Karpas-422 (cell line): ENCODE results near the gene STK40. TPM values are rescaled to one million over a fixed set of nuclear protein-coding genes. Genes with fewer than 3 reads are reported as not detected.

ENCODE experiments used
- DNase-seq: peaks from one replicate; pipeline ENCODE4 v3.0.0-alpha.2; 2015
- H2AFZ ChIP-seq: fragments of 200-600 bp; sonication (generic); 2 replicates; pipeline ENCODE4 v1.6.1; 2014; ENCODE audit warnings: antibody characterized with exemption, low read length, mixed read lengths
- H3K27ac ChIP-seq: fragments of 200-600 bp; sonication (generic); 2 replicates; pipeline ENCODE4 v1.5.1; 2014; ENCODE audit warnings: mild to moderate bottlenecking, low read length, moderate library complexity
- H3K27me3 ChIP-seq: fragments of 200-600 bp; sonication (generic); 2 replicates; pipeline ENCODE4 v1.6.1; 2014; ENCODE audit warnings: low read length, mixed read lengths
- H3K36me3 ChIP-seq: fragments of 200-600 bp; sonication (generic); 2 replicates; pipeline ENCODE4 v1.6.1; 2014; ENCODE audit warnings: low read length, mixed read lengths; ENCODE audit not compliant: insufficient read depth
- H3K4me1 ChIP-seq: fragments of 200-600 bp; sonication (generic); 2 replicates; pipeline ENCODE4 v1.6.1; 2014; ENCODE audit warnings: mild to moderate bottlenecking, low read length, mixed read lengths
- H3K4me2 ChIP-seq: fragments of 200-600 bp; sonication (generic); 2 replicates; pipeline ENCODE4 v1.6.1; 2014; ENCODE audit warnings: low read length, low read depth, mild to moderate bottlenecking; ENCODE audit not compliant: poor library complexity, severe bottlenecking
- H3K4me3 ChIP-seq: fragments of 200-600 bp; sonication (generic); 2 replicates; pipeline ENCODE4 v1.5.1; 2014; ENCODE audit warnings: mild to moderate bottlenecking, antibody characterized with exemption, low read length, mixed read lengths
- H3K79me2 ChIP-seq: fragments of 200-600 bp; sonication (generic); 2 replicates; pipeline ENCODE4 v1.6.1; 2014; ENCODE audit warnings: mild to moderate bottlenecking, low read length, mixed read lengths
- H3K9ac ChIP-seq: fragments of 200-600 bp; sonication (generic); 2 replicates; pipeline ENCODE4 v1.6.0; 2014; ENCODE audit warnings: low read length
- H3K9me2 ChIP-seq: fragments of 200-600 bp; sonication (generic), shearing (Covaris generic); replicated peaks from 2 replicates; pipeline ENCODE4 v1.6.0; 2014; ENCODE audit warnings: mild to moderate bottlenecking, low read length, moderate library complexity; ENCODE audit not compliant: insufficient read depth
- H3K9me3 ChIP-seq: fragments of 300-700, 200-600 bp; sonication (generic); 2 replicates; pipeline ENCODE4 v1.6.1; 2014; ENCODE audit warnings: low read length, mixed read lengths
- H4K20me1 ChIP-seq: fragments of 200-600 bp; sonication (generic); 2 replicates; pipeline ENCODE4 v1.6.1; 2014; ENCODE audit warnings: mild to moderate bottlenecking, antibody characterized with exemption, low read length, low read depth; ENCODE audit not compliant: insufficient read depth
- total RNA-seq: library from RNA; depleted of rRNA; stranded (reverse); fragments of >200 nt; shearing (Covaris generic); gene quantifications from 2 replicates; pipeline ENCODE4 v1.2.3, GENCODE V29; 2014; ENCODE audit warnings: low replicate concordance

STK40 gene
- total RNA-seq, 1 experiment from 2014 or later = 27.0 TPM

DNA sequence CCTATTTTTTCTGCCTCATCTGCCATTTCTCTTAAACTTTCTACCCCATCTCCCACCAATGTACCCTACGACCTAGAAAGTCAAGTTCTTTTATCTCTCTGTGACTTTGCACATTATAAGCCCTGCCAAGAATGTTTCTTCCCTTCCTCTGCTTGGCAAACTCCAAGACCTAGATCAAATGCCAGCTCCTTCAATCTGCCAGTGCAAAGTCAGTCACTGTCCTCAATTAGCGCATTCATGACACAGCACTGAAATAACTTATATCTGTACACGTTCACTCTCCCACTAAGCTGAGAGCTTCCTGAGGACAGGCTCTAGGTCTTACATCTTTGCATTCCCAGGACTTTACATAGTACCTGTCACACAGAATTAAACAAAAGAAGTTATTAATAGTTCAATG is 33.4 kb upstream of the STK40 start:
- Histone ChIP-seq H3K27ac (no peak overlapping the region), H3K27me3 (no peaks in the 10 kb centered on the region)

DNA sequence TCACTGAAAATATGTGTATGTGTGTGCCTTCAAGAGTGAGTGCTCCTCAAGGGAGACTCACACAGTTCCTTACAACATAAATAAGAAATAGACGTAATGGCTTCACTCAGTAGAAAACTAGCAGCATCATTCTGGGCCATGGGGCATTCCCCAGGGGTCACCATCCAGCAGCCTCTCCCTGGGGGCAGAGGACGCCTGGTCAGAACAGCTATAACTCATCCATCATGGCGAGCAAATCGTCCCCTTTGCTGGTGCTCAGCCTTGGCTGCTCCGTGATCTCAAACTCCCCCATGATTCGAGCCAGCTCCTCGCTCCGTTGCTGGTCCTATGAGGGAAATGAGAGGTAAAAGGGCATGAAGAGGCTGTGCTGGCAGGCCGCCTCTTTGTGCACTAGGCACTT is 32.2 kb upstream of the STK40 start:
- no peaks in the 10 kb centered on the region for H3K79me2 ChIP-seq
- no peak overlapping the region for H3K27ac ChIP-seq
- no peaks in the 10 kb centered on the region for H3K9me3 ChIP-seq
- H3K27me3 ChIP-seq = no peaks in the 10 kb centered on the region
- no peak overlapping the region for H3K9ac ChIP-seq
- no peak overlapping the region for H3K4me2 ChIP-seq
- no peak for DNase-seq
- H4K20me1 ChIP-seq = no peaks in the 10 kb centered on the region
- no peaks in the 10 kb centered on the region for H3K36me3 ChIP-seq
- H3K4me1 ChIP-seq = peaks cover 16% of the 10 kb centered on the region
- H3K4me3 ChIP-seq = no peak overlapping the region
- no peak overlapping the region for H2AFZ ChIP-seq
- no peaks in the 10 kb centered on the region for H3K9me2 ChIP-seq

More for the DNA sequence above, 33.4 kb upstream of the STK40 start:
- H3K79me2 ChIP-seq = no peaks in the 10 kb centered on the region
- H3K36me3 ChIP-seq = no peaks in the 10 kb centered on the region
- H4K20me1 ChIP-seq = no peaks in the 10 kb centered on the region
- H3K4me2 ChIP-seq = peak overlapping the region; percentile 18
- H3K9ac ChIP-seq = no peak overlapping the region
- H3K4me3 ChIP-seq = no peak overlapping the region
- H3K9me3 ChIP-seq = no peaks in the 10 kb centered on the region
- no peaks in the 10 kb centered on the region for H3K9me2 ChIP-seq
- no peak for DNase-seq
- H2AFZ ChIP-seq = no peak overlapping the region
- peaks cover 16% of the 10 kb centered on the region for H3K4me1 ChIP-seq

DNA sequence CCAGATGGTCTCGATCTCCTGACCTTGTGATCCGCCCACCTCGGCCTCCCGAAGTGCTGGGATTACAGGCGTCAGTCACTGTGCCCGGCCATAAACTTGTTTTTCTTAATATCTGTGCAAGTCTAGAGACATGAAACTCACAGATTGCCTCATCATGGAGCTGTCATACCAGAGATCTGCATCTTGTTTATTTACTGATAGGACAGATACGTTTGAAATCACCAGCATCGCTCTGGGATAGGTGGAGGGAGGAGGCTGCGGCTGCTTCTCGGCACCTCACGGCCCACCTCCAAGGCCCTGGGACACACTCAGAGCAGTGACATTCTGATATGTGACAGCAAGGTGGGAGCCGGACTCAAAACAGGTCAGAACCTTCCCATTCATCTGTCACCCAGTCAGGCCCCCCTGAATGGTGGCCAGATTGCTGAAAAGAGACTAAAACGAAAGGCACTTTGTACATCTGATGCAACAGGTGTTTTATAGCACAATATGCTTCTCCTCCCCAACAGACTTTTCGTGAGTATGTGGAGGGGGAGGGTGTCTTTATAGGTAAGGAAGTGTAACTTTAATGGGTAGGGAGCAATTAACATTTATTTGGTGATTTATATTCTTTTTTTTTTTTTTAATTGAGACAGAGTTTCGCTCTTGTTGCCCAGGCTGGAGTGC is 30.1 kb upstream of the STK40 start:
- Histone ChIP-seq H3K27me3 (no peaks in the 10 kb centered on the region), H3K27ac (no peak overlapping the region), H3K79me2 (no peaks in the 10 kb centered on the region), H3K9me3 (no peaks in the 10 kb centered on the region), H3K9me2 (no peaks in the 10 kb centered on the region), H3K4me1 (peaks cover 19% of the 10 kb centered on the region), H4K20me1 (no peaks in the 10 kb centered on the region), H3K36me3 (peaks cover 6% of the 10 kb centered on the region; the same call in 1 of the 2 replicates), H3K4me3 (no peak overlapping the region), H3K9ac (no peak overlapping the region), H2AFZ (no peak overlapping the region), H3K4me2 (no peak overlapping the region)
- DNase-seq = no peak

DNA sequence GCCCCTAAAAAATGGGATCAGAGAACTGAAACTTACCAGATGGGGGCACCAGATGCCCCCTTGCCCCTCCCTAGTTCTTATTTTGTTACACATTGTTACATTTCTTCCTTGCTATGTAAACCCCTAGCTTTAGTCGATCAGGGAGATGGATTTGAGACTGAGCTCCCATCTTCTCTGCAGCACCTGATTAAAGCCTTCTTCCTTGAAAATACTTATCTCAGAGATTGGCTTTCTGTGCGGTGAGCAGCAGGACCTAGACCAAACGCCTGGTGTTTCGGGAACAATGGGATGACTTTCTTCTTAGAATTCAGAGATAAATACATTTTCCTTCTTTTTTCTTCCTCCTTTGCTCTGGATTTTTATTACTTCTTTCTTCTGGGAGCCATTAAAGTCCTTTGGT is 28.7 kb upstream of the STK40 start:
- no peak overlapping the region for H3K4me3 ChIP-seq
- H3K27ac ChIP-seq = no peak overlapping the region
- H3K9me2 ChIP-seq = no peaks in the 10 kb centered on the region
- H3K79me2 ChIP-seq = no peaks in the 10 kb centered on the region
- H2AFZ ChIP-seq = no peak overlapping the region
- H3K4me1 ChIP-seq = peaks cover 8% of the 10 kb centered on the region
- H4K20me1 ChIP-seq = no peaks in the 10 kb centered on the region
- no peaks in the 10 kb centered on the region for H3K27me3 ChIP-seq
- H3K36me3 ChIP-seq = peaks cover 8% of the 10 kb centered on the region; the same call in 1 of the 2 replicates
- no peak overlapping the region for H3K9ac ChIP-seq
- H3K4me2 ChIP-seq = no peak overlapping the region
- no peak for DNase-seq
- no peaks in the 10 kb centered on the region for H3K9me3 ChIP-seq

DNA sequence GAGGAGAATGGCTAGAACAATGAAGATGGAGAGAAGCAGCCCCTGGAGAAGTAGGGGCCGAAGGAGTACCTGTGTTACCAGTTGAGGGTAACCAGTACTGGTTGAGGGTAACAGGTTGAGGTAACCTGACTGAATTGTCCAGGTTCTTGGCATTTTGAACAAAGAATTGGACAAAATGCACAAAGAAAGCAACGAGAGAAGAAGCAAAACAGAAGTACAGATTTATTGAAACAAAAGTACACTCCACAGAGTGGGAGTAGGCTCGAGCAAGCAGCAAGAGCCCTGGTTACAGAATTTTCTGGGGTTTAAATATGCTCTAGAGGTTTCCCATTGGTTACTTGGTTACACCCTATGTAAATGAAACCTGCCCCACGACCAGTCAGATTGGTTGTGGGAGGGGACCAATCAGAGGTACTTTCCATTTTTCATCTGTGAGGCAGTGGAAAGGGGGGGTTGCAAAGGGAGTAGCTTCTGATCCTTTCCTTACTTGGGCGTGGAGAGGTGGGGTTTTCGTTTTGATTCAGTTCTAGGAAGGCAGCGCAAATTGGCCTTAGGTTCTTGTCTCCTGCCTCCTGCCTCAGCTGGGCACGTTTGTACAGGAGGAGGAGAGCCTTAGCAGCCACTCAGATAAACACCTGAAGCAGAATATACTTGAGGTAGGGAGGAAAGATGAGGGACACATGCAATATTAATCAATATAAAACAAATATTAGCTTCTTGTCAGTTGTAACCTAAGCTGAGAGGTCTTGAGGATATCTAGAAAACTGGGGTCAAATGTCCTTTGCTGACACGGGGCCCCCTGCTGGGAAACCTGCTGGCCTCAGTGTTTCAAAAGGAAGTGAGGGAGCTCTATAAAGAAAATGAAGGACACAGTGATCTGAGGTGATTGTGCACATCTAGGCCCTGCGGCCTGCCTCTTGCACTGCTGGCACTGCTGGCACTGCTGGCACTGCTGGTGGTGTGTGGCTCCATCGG is 26.2 kb upstream of the STK40 start:
- Histone ChIP-seq H3K9ac (no peak overlapping the region), H3K4me3 (no peak overlapping the region), H3K27me3 (no peaks in the 10 kb centered on the region), H3K4me2 (no peak overlapping the region), H3K4me1 (peaks cover 3% of the 10 kb centered on the region; the same call in 1 of the 2 replicates), H2AFZ (no peak overlapping the region), H3K27ac (no peak overlapping the region), H4K20me1 (no peaks in the 10 kb centered on the region), H3K9me2 (no peaks in the 10 kb centered on the region), H3K36me3 (peaks cover 8% of the 10 kb centered on the region; the same call in 1 of the 2 replicates), H3K9me3 (no peaks in the 10 kb centered on the region), H3K79me2 (no peaks in the 10 kb centered on the region)
- DNase-seq = peak; percentile 77

DNA sequence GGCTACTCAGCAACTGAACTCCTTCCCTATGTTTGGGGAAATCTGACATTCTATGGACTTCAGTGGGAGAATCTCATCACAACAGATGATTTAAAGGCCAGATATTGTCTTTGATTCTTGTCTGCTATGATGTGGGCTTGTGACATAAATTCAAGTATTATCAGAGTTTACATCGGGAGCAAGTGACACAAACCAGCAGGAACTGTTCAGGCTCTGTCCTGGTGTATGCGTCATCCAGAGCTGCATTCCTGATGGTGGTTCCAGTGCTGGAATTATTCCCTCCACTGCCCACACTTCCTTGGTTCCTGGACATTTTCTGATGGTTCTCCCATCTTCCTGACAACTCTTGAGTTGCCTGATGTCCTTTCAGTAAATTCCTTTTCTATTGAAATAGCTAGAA is 22.8 kb upstream of the STK40 start:
- Histone ChIP-seq H3K27me3 (no peaks in the 10 kb centered on the region), H2AFZ (no peak overlapping the region), H3K36me3 (peaks cover 8% of the 10 kb centered on the region; the same call in 1 of the 2 replicates), H3K4me3 (no peak overlapping the region), H4K20me1 (no peaks in the 10 kb centered on the region), H3K27ac (no peak overlapping the region), H3K9me2 (no peaks in the 10 kb centered on the region), H3K9ac (no peak overlapping the region), H3K79me2 (0 out of 2 replicates have a peak, but pooled peaks cover 2% of the 10 kb centered on the region), H3K4me2 (no peak overlapping the region), H3K4me1 (peaks cover 3% of the 10 kb centered on the region; the same call in 1 of the 2 replicates), H3K9me3 (no peaks in the 10 kb centered on the region)
- DNase-seq = no peak

DNA sequence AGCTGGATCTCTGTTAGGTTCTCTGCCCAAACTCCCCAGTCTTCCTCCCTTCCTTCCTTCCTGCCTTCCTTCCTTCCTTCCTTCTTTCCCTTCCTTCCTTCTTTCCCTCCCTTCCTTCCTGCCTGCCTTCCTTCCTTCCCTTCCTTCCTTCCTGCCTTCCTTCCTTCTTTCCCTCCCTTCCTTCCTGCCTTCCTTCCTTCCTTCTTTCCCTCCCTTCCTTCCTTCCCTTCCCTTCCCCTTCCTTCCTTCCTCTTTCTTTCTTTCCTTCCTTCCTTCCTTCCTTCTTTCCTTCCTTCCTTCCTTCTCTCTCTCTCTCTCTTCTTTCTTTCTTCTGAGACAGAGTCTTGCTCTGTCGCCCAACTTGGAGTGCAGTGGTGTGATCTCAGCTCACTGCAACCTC is 20.7 kb upstream of the STK40 start:
- peaks cover 12% of the 10 kb centered on the region for H3K4me1 ChIP-seq
- no peaks in the 10 kb centered on the region for H3K27me3 ChIP-seq
- no peak overlapping the region for H3K4me3 ChIP-seq
- H3K36me3 ChIP-seq = peaks cover 6% of the 10 kb centered on the region; the same call in 1 of the 2 replicates
- H3K9me2 ChIP-seq = no peaks in the 10 kb centered on the region
- no peak overlapping the region for H3K27ac ChIP-seq
- H3K9ac ChIP-seq = no peak overlapping the region
- DNase-seq = no peak
- no peaks in the 10 kb centered on the region for H4K20me1 ChIP-seq
- no peaks in the 10 kb centered on the region for H3K9me3 ChIP-seq
- peaks cover 10% of the 10 kb centered on the region for H3K79me2 ChIP-seq
- H2AFZ ChIP-seq = no peak overlapping the region
- no peak overlapping the region for H3K4me2 ChIP-seq

DNA sequence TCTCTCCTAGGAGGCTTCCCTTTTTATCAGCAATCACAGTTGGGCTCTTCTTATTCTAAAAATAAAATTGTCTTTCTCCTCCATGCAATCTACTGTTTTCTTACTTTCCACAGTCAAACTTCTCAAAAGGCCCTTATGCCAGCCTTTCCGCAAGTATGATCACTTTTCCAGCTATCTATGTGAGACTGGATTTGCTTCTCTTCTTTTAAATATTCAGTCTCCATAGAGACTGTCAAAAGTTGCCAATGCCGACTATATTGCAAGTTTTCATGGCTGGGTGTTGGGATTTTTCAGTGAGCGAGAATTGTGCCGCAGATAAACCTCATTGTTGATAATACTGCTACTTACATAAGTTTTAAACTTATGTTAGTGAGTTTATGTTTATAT is 16.8 kb upstream of the STK40 start:
- no peak for DNase-seq
- 0 out of 2 replicates have a peak overlapping the region, but pooled peaks have one; percentile 84 for H3K9ac ChIP-seq
- H2AFZ ChIP-seq = no peak overlapping the region

More for the DNA sequence above, 16.8 kb upstream of the STK40 start:
- Histone ChIP-seq H3K4me2 (peak overlapping the region; percentile 88), H3K4me1 (peaks cover 35% of the 10 kb centered on the region), H3K79me2 (peaks cover 18% of the 10 kb centered on the region), H3K36me3 (no peaks in the 10 kb centered on the region), H3K27ac (no peak overlapping the region), H4K20me1 (no peaks in the 10 kb centered on the region), H3K27me3 (no peaks in the 10 kb centered on the region), H3K4me3 (peak overlapping the region; percentile 83), H3K9me3 (no peaks in the 10 kb centered on the region), H3K9me2 (no peaks in the 10 kb centered on the region)
